HEK293 (cell line): ENCODE data around the gene PLPPR1.

Experiments
- CTCF ChIA-PET: fragments of 350-600 bp; formaldehyde crosslinking; extraction: SDS; loops from one replicate; lab custom pipeline; 2021; ENCODE audit warnings: antibody characterized with exemption; lab: Yijun Ruan, JAX
- POLR2A ChIA-PET: fragments of 300-600 bp; formaldehyde crosslinking; extraction: SDS; loops from one replicate; lab custom pipeline; 2020; ENCODE audit warnings: antibody characterized with exemption, inconsistent platforms; lab: Yijun Ruan, JAX
- H3K27ac ChIP-seq: fragments of 200-500 bp; sonication (Bioruptor generic); 2 replicates; pipeline ENCODE4 v1.5.1; 2014; ENCODE audit warnings: low read depth, low read length, control low read depth, inconsistent platforms; ENCODE audit errors: extremely low read depth
- H3K36me3 ChIP-seq, 2 experiments: fragments of 200-500 bp in 1 of 2; sonication (Bioruptor generic) in 1 of 2; 1 replicate in 1 of 2; 2 replicates in 1 of 2; pipeline ENCODE4 v1.5.1; 2014 to 2017; ENCODE audit warnings: inconsistent platforms in 2 of 2, low read length in 2 of 2; ENCODE audit not compliant: control insufficient read depth in 2 of 2, insufficient read depth in 1 of 2
- H3K4me1 ChIP-seq: fragments of 200-500 bp; sonication (Bioruptor generic); 2 replicates; pipeline ENCODE4 v1.5.1; 2014; ENCODE audit warnings: mild to moderate bottlenecking, low read length, inconsistent platforms; ENCODE audit not compliant: control insufficient read depth, insufficient read depth
- H3K4me3 ChIP-seq: 2 replicates; pipeline ENCODE4 v1.5.1; 2011; ENCODE audit warnings: low read depth, mild to moderate bottlenecking, control low read depth, low read length, moderate library complexity
- H3K9me3 ChIP-seq: fragments of 200-500 bp; sonication (Bioruptor generic); 2 replicates; pipeline ENCODE4 v1.5.1; 2014; ENCODE audit warnings: low read depth, low read length, inconsistent platforms; ENCODE audit not compliant: control insufficient read depth, insufficient read depth
- GFI1B ChIP-seq: fragments of 450-650 bp; formaldehyde crosslinking; IDR thresholded peaks from 2 replicates; pipeline ENCODE4 v1.5.1; 2016; ENCODE audit warnings: missing biosample characterization, missing genetic modification characterization
- KLF10 ChIP-seq: fragments of 450-650 bp; IDR thresholded peaks from 2 replicates; pipeline ENCODE4 v1.5.1; 2018; ENCODE audit warnings: missing biosample characterization, mild to moderate bottlenecking, missing genetic modification characterization
- YY1 ChIP-seq: fragments of 450-650 bp; formaldehyde crosslinking; IDR thresholded peaks from 2 replicates; pipeline ENCODE4 v1.5.1; 2018; ENCODE audit warnings: missing biosample characterization, missing genetic modification characterization
- ZBTB21 ChIP-seq: fragments of 450-650 bp; formaldehyde crosslinking; IDR thresholded peaks from 2 replicates; pipeline ENCODE4 v1.5.1; 2017; ENCODE audit warnings: missing biosample characterization, missing genetic modification characterization
- ZNF146 ChIP-seq: fragments of 450-650 bp; formaldehyde crosslinking; IDR thresholded peaks from 2 replicates; pipeline ENCODE4 v1.5.1; 2016; ENCODE audit warnings: missing biosample characterization, missing genetic modification characterization
- ZNF175 ChIP-seq: fragments of 450-650 bp; formaldehyde crosslinking; IDR thresholded peaks from 2 replicates; pipeline ENCODE4 v1.5.1; 2016; ENCODE audit warnings: missing biosample characterization, missing genetic modification characterization
- TF ChIP-seq, protein P1 (sequence below): fragments of 450-650 bp; formaldehyde crosslinking; conservative IDR thresholded peaks from 2 replicates; pipeline ENCODE4 v1.5.1; 2016; ENCODE audit warnings: low read depth, missing biosample characterization, missing genetic modification characterization
- TF ChIP-seq, protein P2 (sequence below): fragments of 450-650 bp; formaldehyde crosslinking; IDR thresholded peaks from 2 replicates; pipeline ENCODE4 v1.5.1; 2016; ENCODE audit warnings: missing biosample characterization, missing genetic modification characterization, borderline replicate concordance
- TF ChIP-seq, protein P3 (sequence below): fragments of 450-650 bp; formaldehyde crosslinking; IDR thresholded peaks from 2 replicates; pipeline ENCODE4 v1.5.1; 2016; ENCODE audit warnings: missing biosample characterization, missing genetic modification characterization

PLPPR1 gene

DNA sequence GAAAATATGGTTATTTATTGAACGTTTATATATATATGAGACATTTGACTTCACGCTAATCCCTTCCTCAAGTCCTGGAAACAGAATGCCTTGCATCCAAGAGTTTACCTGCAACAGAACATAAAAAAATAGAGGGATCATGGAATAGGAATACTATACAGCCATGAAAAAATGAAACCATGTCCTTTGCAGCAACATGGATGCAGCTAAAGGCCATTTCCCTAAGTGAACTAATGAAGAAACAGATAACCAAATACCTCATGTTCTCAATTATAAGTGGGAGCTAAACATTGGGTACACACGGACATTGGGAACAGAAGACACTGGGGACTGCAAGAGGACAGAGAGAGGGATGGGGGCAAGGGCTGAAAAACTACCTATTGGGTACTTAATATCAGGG is 343.3 kb downstream of the PLPPR1 start:
- CTCF ChIA-PET = interaction anchor here (7.2 kb wide), 1 partner anchor 16 kb away, joined by 38 read pairs; no protein-coding TSS in a partner anchor
- H3K4me1 ChIP-seq = no peaks in the 10 kb centered on the region
- POLR2A ChIA-PET = no interaction called here

DNA sequence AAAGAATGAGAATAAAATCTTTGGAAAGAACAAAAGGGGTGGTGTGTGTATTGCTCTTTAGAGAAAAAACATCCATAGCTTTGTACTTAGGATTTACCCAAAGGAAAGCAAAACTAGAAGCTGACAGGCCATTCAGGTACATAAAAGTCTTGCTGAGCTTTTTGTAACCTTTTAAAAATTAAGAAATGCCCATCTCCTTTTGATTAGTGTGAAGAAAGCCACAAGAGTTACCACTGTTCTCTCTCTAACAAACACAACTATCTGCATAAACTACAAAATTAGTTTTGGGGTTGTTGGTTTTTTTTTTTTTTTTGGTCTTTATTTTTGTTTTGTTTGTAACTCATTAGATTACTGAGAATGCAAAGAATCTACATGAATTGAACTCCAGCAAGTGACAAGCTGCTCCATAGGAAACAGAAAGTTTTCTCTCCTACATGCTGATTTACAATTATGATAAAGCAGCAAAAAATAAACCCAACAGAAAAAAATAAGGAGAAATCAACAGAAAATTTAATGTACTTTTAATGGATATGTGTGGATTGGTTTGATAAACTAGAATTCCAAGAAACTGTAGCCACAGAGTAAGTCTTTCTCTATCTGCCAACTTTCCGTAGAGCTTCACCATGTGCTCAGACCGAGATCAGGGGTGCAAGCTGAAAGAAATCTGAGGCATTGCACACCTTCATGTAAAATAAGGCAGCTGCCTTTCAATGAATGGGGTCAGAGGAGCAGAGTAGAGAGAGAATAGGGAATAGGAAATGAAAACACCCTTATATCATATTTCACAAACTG is 344.0 kb downstream of the PLPPR1 start:
- Histone ChIP-seq H3K36me3 (no peaks in the 10 kb centered on the region), H3K4me3 (no peak overlapping the region), H3K4me1 (no peaks in the 10 kb centered on the region), H3K9me3 (no peaks in the 10 kb centered on the region), H3K27ac (no peak overlapping the region)
- TF ChIP-seq, protein P1, sequence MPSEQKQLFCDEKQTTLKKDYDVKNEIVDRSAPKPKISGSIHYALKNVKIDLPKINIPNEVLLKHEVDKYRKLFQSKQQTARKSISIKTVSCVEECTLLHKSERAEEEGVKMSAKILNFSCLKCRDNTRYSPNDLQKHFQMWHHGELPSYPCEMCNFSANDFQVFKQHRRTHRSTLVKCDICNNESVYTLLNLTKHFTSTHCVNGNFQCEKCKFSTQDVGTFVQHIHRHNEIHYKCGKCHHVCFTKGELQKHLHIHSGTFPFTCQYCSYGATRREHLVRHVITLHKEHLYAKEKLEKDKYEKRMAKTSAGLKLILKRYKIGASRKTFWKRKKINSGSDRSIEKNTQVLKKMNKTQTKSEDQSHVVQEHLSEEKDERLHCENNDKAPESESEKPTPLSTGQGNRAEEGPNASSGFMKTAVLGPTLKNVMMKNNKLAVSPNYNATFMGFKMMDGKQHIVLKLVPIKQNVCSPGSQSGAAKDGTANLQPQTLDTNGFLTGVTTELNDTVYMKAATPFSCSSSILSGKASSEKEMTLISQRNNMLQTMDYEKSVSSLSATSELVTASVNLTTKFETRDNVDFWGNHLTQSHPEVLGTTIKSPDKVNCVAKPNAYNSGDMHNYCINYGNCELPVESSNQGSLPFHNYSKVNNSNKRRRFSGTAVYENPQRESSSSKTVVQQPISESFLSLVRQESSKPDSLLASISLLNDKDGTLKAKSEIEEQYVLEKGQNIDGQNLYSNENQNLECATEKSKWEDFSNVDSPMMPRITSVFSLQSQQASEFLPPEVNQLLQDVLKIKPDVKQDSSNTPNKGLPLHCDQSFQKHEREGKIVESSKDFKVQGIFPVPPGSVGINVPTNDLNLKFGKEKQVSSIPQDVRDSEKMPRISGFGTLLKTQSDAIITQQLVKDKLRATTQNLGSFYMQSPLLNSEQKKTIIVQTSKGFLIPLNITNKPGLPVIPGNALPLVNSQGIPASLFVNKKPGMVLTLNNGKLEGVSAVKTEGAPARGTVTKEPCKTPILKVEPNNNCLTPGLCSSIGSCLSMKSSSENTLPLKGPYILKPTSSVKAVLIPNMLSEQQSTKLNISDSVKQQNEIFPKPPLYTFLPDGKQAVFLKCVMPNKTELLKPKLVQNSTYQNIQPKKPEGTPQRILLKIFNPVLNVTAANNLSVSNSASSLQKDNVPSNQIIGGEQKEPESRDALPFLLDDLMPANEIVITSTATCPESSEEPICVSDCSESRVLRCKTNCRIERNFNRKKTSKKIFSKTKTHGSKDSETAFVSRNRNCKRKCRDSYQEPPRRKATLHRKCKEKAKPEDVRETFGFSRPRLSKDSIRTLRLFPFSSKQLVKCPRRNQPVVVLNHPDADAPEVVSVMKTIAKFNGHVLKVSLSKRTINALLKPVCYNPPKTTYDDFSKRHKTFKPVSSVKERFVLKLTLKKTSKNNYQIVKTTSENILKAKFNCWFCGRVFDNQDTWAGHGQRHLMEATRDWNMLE (tag by site-specific recombination) = no peak
- TF ChIP-seq, protein P2, sequence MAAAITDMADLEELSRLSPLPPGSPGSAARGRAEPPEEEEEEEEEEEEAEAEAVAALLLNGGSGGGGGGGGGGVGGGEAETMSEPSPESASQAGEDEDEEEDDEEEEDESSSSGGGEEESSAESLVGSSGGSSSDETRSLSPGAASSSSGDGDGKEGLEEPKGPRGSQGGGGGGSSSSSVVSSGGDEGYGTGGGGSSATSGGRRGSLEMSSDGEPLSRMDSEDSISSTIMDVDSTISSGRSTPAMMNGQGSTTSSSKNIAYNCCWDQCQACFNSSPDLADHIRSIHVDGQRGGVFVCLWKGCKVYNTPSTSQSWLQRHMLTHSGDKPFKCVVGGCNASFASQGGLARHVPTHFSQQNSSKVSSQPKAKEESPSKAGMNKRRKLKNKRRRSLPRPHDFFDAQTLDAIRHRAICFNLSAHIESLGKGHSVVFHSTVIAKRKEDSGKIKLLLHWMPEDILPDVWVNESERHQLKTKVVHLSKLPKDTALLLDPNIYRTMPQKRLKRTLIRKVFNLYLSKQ = no peak
- TF ChIP-seq, protein P3, sequence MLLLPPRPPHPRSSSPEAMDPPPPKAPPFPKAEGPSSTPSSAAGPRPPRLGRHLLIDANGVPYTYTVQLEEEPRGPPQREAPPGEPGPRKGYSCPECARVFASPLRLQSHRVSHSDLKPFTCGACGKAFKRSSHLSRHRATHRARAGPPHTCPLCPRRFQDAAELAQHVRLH (tag by site-specific recombination) = no peak
- no peak for TF ChIP-seq ZBTB21
- no peak for TF ChIP-seq KLF10 (tag by site-specific recombination)
- TF ChIP-seq GFI1B (tag by site-specific recombination) = no peak
- POLR2A ChIA-PET = no interaction called here
- CTCF ChIA-PET = interaction anchor here (0.7 to 7.2 kb wide), 3 partner anchors 16 to 317 kb away, joined by 3 to 38 read pairs (median 5); no protein-coding TSS in a partner anchor

More for the DNA sequence above, 343.3 kb downstream of the PLPPR1 start:
- TF ChIP-seq YY1 = no peak
- peak; percentile 39 for TF ChIP-seq ZNF146
- no peak for TF ChIP-seq ZNF175 (tag by site-specific recombination)
- H3K4me3 ChIP-seq = no peak overlapping the region
- H3K9me3 ChIP-seq = no peaks in the 10 kb centered on the region
- H3K27ac ChIP-seq = no peak overlapping the region
- H3K36me3 ChIP-seq = no peaks in the 10 kb centered on the region
